Measurements from ENCODE around the gene SOX6.
A peak's percentile ranks its signal among the peaks of the same experiment; 100 is the strongest.

The SOX6 gene

GRCh38 chr11:15985127-15985859 is 371.1 kb downstream of the SOX6 start:
- no peak for DNase-seq

GRCh38 chr11:15981292-15981691 is 375.1 kb downstream of the SOX6 start:
- DNase-seq: no peak

- DNase-seq: no peak
Measured at GRCh38 chr11:15977116-15977515, 379.2 kb downstream of the SOX6 start.

- no peak for DNase-seq
Measured at GRCh38 chr11:15976433-15977045, 379.8 kb downstream of the SOX6 start.

GRCh38 chr11:15975742-15976141 is 380.6 kb downstream of the SOX6 start:
- DNase-seq: no peak

- no peak for DNase-seq
Measured at GRCh38 chr11:15972838-15973237, 383.5 kb downstream of the SOX6 start.

- no peak for DNase-seq
Measured at GRCh38 chr11:15971215-15971546, 385.2 kb downstream of the SOX6 start.

GRCh38 chr11:15970506-15971214 is 385.7 kb downstream of the SOX6 start:
- DNase-seq: no peak

- peak; percentile 30 to 71 (median 58) for DNase-seq
Measured at GRCh38 chr11:15969701-15970329, 386.5 kb downstream of the SOX6 start.

- DNase-seq: peak; percentile 77 to 81 (median 77)
Measured at GRCh38 chr11:15969281-15969680, 387.1 kb downstream of the SOX6 start.

- no peak for DNase-seq
Measured at GRCh38 chr11:15968461-15969130, 387.8 kb downstream of the SOX6 start.

- DNase-seq: peak; percentile 28 to 80 (median 71)
Measured at GRCh38 chr11:15967966-15968365, 388.4 kb downstream of the SOX6 start.

GRCh38 chr11:15967166-15967565 is 389.2 kb downstream of the SOX6 start:
- DNase-seq: no peak

- DNase-seq: no peak
Measured at GRCh38 chr11:15965562-15966250, 390.6 kb downstream of the SOX6 start.

GRCh38 chr11:15963266-15963665 is 393.1 kb downstream of the SOX6 start:
- no peak for DNase-seq

GRCh38 chr11:15958910-15959309 is 397.4 kb downstream of the SOX6 start:
- no peak for DNase-seq

GRCh38 chr11:15957234-15957633 is 399.1 kb downstream of the SOX6 start:
- DNase-seq: no peak

- DNase-seq: no peak
Measured at GRCh38 chr11:15956302-15956701, 400.0 kb downstream of the SOX6 start.

- no peak for DNase-seq
Measured at GRCh38 chr11:15955595-15955994, 400.8 kb downstream of the SOX6 start.

- no peak for DNase-seq
Measured at GRCh38 chr11:15947681-15948648, 408.4 kb downstream of the SOX6 start.

GRCh38 chr11:15945726-15946125 is 410.6 kb downstream of the SOX6 start:
- no peak for DNase-seq

Measured in suppressor macrophage treated with lipopolysaccharide for 1 hour (primary cell).